K562 (cell line): ENCODE results near the gene MTIF3.

ENCODE experiments used
- CBFB ChIP-seq: sonication (generic); formaldehyde crosslinking; IDR thresholded peaks from 2 replicates; pipeline ENCODE4 v1.4.0; 2020; ENCODE audit warnings: mild to moderate bottlenecking, missing genetic modification reagents
- NCOA1 ChIP-seq: fragments of 450-650 bp; IDR thresholded peaks from 2 replicates; pipeline ENCODE4 v1.6.1; 2016; ENCODE audit warnings: low read depth
- TGIF2 ChIP-seq: sonication (generic); formaldehyde crosslinking; IDR thresholded peaks from 2 replicates; pipeline ENCODE4 v1.8.1; 2022; ENCODE audit warnings: mild to moderate bottlenecking, missing genetic modification reagents, moderate library complexity
- ZNF124 ChIP-seq: sonication (generic); formaldehyde crosslinking; IDR thresholded peaks from 2 replicates; pipeline ENCODE4 v1.8.1; 2022; ENCODE audit warnings: missing genetic modification reagents
- ZNF444 ChIP-seq: fragments of 250-450 bp; sonication (Bioruptor Pico); IDR thresholded peaks from 2 replicates; pipeline ENCODE4 v1.4.0; 2020; ENCODE audit warnings: mild to moderate bottlenecking, moderate library complexity
- TF ChIP-seq, protein P1 (sequence below): fragments of 450-650 bp; IDR thresholded peaks from 2 replicates; pipeline ENCODE4 v1.6.1; 2016; ENCODE audit warnings: low read depth
- TF ChIP-seq, protein P2 (sequence below), 3 experiments: fragments of 200-800 bp in 1 of 3; fragments of 250-450 bp in 1 of 3; fragments of 450-650 bp in 1 of 3; sonication (Bioruptor Pico) in 1 of 3; sonication (Bioruptor generic) in 1 of 3; formaldehyde crosslinking in 1 of 3; IDR thresholded peaks; 2 replicates each; pipeline versions ENCODE4 v1.6.1 to v1.8.0; 2016 to 2022; ENCODE audit warnings: mild to moderate bottlenecking in 2 of 3, missing genetic modification characterization in 2 of 3, missing compliant biosample characterization in 1 of 3, moderate library complexity in 1 of 3

DNA sequence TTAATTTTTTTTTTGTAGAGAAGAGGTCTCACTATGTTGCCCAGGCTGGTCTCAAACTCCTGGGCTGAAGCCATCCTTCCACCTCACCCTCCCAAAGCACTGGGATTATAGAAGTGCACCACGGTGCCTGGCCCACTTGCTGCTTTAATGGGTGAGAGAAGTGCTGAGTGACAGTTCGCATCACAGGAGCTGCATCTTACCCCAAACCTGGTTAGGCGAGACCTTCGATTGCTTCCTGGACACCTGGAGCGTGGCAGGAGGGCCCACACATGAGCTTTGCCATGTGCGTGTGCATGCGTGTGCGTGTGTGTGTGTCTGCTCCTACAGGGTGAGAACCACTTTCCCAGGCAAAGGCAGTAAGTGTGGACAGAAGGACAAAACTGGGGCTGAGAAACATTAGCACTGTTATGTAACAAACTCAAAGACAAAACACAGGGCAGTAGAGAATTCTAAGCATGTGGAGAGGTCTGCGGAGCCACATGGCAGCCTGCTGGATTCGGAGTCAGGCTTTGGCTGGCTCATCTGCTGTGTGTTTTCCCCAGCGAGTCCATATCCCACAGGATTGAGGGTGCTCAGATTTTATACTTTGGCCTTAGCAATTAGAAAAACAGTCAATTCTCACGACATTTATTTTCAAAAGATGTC, 11.7 kb upstream of the MTIF3 start:
- TF ChIP-seq ZNF444 (CRISPR knock-in tag) (no peak), ZNF124 (CRISPR knock-in tag) (no peak), NCOA1 (no peak), TGIF2 (CRISPR knock-in tag) (no peak), CBFB (CRISPR knock-in tag) (no peak)
- TF ChIP-seq, protein P1, sequence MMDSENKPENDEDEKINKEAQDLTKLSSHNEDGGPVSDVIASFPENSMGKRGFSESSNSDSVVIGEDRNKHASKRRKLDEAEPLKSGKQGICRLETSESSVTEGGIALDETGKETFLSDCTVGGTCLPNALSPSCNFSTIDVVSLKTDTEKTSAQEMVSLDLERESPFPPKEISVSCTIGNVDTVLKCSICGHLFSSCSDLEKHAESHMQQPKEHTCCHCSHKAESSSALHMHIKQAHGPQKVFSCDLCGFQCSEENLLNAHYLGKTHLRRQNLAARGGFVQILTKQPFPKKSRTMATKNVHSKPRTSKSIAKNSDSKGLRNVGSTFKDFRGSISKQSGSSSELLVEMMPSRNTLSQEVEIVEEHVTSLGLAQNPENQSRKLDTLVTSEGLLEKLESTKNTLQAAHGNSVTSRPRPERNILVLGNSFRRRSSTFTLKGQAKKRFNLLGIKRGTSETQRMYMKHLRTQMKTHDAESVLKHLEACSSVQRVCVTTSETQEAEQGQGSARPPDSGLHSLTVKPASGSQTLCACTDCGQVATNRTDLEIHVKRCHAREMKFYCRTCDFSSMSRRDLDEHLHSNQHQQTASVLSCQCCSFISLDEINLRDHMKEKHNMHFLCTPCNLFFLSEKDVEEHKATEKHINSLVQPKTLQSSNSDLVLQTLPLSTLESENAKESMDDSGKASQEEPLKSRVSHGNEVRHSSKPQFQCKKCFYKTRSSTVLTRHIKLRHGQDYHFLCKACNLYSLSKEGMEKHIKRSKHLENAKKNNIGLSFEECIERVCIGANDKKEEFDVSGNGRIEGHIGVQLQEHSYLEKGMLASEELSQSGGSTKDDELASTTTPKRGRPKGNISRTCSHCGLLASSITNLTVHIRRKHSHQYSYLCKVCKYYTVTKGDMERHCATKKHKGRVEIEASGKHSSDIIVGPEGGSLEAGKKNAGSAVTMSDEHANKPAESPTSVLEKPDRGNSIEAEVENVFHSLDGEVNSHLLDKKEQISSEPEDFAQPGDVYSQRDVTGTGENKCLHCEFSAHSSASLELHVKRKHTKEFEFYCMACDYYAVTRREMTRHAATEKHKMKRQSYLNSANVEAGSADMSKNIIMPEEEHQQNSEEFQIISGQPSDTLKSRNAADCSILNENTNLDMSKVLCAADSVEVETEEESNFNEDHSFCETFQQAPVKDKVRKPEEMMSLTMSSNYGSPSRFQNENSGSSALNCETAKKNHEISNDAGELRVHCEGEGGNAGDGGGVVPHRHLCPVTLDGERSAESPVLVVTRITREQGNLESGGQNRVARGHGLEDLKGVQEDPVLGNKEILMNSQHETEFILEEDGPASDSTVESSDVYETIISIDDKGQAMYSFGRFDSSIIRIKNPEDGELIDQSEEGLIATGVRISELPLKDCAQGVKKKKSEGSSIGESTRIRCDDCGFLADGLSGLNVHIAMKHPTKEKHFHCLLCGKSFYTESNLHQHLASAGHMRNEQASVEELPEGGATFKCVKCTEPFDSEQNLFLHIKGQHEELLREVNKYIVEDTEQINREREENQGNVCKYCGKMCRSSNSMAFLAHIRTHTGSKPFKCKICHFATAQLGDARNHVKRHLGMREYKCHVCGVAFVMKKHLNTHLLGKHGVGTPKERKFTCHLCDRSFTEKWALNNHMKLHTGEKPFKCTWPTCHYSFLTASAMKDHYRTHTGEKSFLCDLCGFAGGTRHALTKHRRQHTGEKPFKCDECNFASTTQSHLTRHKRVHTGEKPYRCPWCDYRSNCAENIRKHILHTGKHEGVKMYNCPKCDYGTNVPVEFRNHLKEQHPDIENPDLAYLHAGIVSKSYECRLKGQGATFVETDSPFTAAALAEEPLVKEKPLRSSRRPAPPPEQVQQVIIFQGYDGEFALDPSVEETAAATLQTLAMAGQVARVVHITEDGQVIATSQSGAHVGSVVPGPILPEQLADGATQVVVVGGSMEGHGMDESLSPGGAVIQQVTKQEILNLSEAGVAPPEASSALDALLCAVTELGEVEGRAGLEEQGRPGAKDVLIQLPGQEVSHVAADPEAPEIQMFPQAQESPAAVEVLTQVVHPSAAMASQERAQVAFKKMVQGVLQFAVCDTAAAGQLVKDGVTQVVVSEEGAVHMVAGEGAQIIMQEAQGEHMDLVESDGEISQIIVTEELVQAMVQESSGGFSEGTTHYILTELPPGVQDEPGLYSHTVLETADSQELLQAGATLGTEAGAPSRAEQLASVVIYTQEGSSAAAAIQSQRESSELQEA: no peak
- TF ChIP-seq, protein P2, sequence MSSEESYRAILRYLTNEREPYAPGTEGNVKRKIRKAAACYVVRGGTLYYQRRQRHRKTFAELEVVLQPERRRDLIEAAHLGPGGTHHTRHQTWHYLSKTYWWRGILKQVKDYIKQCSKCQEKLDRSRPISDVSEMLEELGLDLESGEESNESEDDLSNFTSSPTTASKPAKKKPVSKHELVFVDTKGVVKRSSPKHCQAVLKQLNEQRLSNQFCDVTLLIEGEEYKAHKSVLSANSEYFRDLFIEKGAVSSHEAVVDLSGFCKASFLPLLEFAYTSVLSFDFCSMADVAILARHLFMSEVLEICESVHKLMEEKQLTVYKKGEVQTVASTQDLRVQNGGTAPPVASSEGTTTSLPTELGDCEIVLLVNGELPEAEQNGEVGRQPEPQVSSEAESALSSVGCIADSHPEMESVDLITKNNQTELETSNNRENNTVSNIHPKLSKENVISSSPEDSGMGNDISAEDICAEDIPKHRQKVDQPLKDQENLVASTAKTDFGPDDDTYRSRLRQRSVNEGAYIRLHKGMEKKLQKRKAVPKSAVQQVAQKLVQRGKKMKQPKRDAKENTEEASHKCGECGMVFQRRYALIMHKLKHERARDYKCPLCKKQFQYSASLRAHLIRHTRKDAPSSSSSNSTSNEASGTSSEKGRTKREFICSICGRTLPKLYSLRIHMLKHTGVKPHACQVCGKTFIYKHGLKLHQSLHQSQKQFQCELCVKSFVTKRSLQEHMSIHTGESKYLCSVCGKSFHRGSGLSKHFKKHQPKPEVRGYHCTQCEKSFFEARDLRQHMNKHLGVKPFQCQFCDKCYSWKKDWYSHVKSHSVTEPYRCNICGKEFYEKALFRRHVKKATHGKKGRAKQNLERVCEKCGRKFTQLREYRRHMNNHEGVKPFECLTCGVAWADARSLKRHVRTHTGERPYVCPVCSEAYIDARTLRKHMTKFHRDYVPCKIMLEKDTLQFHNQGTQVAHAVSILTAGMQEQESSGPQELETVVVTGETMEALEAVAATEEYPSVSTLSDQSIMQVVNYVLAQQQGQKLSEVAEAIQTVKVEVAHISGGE (CRISPR knock-in tag; IDR thresholded peaks at IDR 0.05): no peak
